ENCODE data around the gene FOXP1. TPM values are rescaled to one million over a fixed set of nuclear protein-coding genes. Genes with fewer than 3 reads are reported as not detected.

FOXP1 gene
- total and polyA plus RNA-seq, 4 donors, result 4.9 to 35.4 (median 32.0) TPM

GRCh38 chr3:71329817-71330216 is 253.7 kb downstream of the FOXP1 start:
- peaks cover 0 to 2% (median 0%) of the 10 kb centered on the region in 4 donors for H3K36me3 ChIP-seq (ENCODE audit: control insufficient read depth in 4 of 4, insufficient read depth in 3 of 4, low read depth in 1 of 4, low read length in 3 of 4)
- no peaks in the 10 kb centered on the region for H3K9me3 ChIP-seq (ENCODE audit: control insufficient read depth in 4 of 4, low read length in 3 of 4)
- DNase-seq (ENCODE audit: low spot score), result no peak
- 96% methylated on average over 1 of the region's 1 CpG for WGBS
- no peaks in the 10 kb centered on the region for H3K27me3 ChIP-seq (ENCODE audit: control insufficient read depth in 4 of 4, insufficient read depth in 4 of 4, low read length in 3 of 4)
- H3K27ac ChIP-seq (ENCODE audit: low read depth in 1 of 2, low read length in 2 of 2), result no peak overlapping the region
- no peak overlapping the region for H3K4me3 ChIP-seq (ENCODE audit: low read depth in 1 of 3, low read length in 3 of 3)
- peaks cover 0 to 2% (median under 1%) of the 10 kb centered on the region in 4 donors for H3K4me1 ChIP-seq (ENCODE audit: control insufficient read depth in 4 of 4, insufficient read depth in 4 of 4, low read length in 3 of 4)
- no peak overlapping the region for H3K9ac ChIP-seq (ENCODE audit: low read depth in 1 of 2, low read length in 2 of 2)
- TF ChIP-seq HNF4A (conservative IDR thresholded peaks at IDR 0.05) (no peak), MAX (IDR thresholded peaks at IDR 0.05) (no peak), GABPA (IDR thresholded peaks at IDR 0.05 in 1 of 2, conservative IDR thresholded peaks at IDR 0.05 in 1 of 2) (no peak), RXRA (IDR thresholded peaks at IDR 0.05) (no peak), FOXA2 (IDR thresholded peaks at IDR 0.05) (no peak), ZBTB33 (IDR thresholded peaks at IDR 0.05) (no peak), RAD21 (IDR thresholded peaks at IDR 0.05) (no peak), FOXA1 (IDR thresholded peaks at IDR 0.05) (no peak), EGR1 (IDR thresholded peaks at IDR 0.05; ENCODE audit: low read depth in 2 of 2) (no peak), TAF1 (conservative IDR thresholded peaks at IDR 0.05) (no peak), NR2F2 (IDR thresholded peaks at IDR 0.05) (no peak), JUND (IDR thresholded peaks at IDR 0.05) (no peak), SP1 (IDR thresholded peaks at IDR 0.05) (no peak)

- Histone ChIP-seq H3K4me3 (ENCODE audit: low read depth in 1 of 3, low read length in 3 of 3) (no peak overlapping the region), H3K27me3 (ENCODE audit: control insufficient read depth in 4 of 4, insufficient read depth in 4 of 4, low read length in 3 of 4) (no peaks in the 10 kb centered on the region), H3K9me3 (ENCODE audit: control insufficient read depth in 4 of 4, low read length in 3 of 4) (no peaks in the 10 kb centered on the region), H3K9ac (ENCODE audit: low read depth in 1 of 2, low read length in 2 of 2) (no peak overlapping the region), H3K36me3 (ENCODE audit: control insufficient read depth in 4 of 4, insufficient read depth in 3 of 4, low read depth in 1 of 4, low read length in 3 of 4) (peaks cover 0 to 2% (median 0%) of the 10 kb centered on the region in 4 donors), H3K27ac (ENCODE audit: low read depth in 1 of 2, low read length in 2 of 2) (no peak overlapping the region), H3K4me1 (ENCODE audit: control insufficient read depth in 4 of 4, insufficient read depth in 4 of 4, low read length in 3 of 4) (peaks cover 0 to 2% (median 0%) of the 10 kb centered on the region in 4 donors)
- no peak for DNase-seq (ENCODE audit: low spot score)
- TF ChIP-seq TAF1 (conservative IDR thresholded peaks at IDR 0.05), result no peak
- no peak for TF ChIP-seq MAX (IDR thresholded peaks at IDR 0.05)
- TF ChIP-seq NR2F2 (IDR thresholded peaks at IDR 0.05), result no peak
- no peak for TF ChIP-seq RAD21 (IDR thresholded peaks at IDR 0.05)
- no peak for TF ChIP-seq EGR1 (IDR thresholded peaks at IDR 0.05; ENCODE audit: low read depth in 2 of 2)
- TF ChIP-seq ATF3 (IDR thresholded peaks at IDR 0.05), result no peak
- no peak for TF ChIP-seq ZBTB33 (IDR thresholded peaks at IDR 0.05)
- TF ChIP-seq HNF4A (conservative IDR thresholded peaks at IDR 0.05), result peak; percentile 88 to 89
- no peak for TF ChIP-seq FOXA2 (IDR thresholded peaks at IDR 0.05)
- TF ChIP-seq SP1 (IDR thresholded peaks at IDR 0.05), result peak; percentile 32
- peak; percentile 80 for TF ChIP-seq YY1 (IDR thresholded peaks at IDR 0.05)
- TF ChIP-seq RXRA (IDR thresholded peaks at IDR 0.05), result peak; percentile 36 to 58
- TF ChIP-seq FOXA1 (IDR thresholded peaks at IDR 0.05), result no peak
- no peak for TF ChIP-seq CTCF (IDR thresholded peaks at IDR 0.05; ENCODE audit: low read depth, low read length, missing input control)
- TF ChIP-seq JUND (IDR thresholded peaks at IDR 0.05), result no peak
- TF ChIP-seq GABPA (IDR thresholded peaks at IDR 0.05 in 1 of 2, conservative IDR thresholded peaks at IDR 0.05 in 1 of 2), result no peak
- TF ChIP-seq HNF4G (IDR thresholded peaks at IDR 0.05), result peak; percentile 58
- TF ChIP-seq REST (IDR thresholded peaks at IDR 0.05), result no peak
- 64% methylated on average over 8 of the region's 8 CpGs for WGBS
These were observed 254.6 kb downstream of the FOXP1 start for GRCh38 chr3:71328926-71329325.
